Spleen (tissue), 7 donors: ENCODE measurements around the gene MYO3B.

Experiments used
- POLR2AphosphoS5 ChIP-seq, 3 donors: sonication (generic); formaldehyde crosslinking; IDR thresholded peaks; one replicate each; pipeline ENCODE4 v1.5.1; 2017; ENCODE audit warnings: antibody characterized with exemption in 3 of 3
- TF ChIP-seq, protein P1 (sequence below), 11 experiments: fragments of 200-600 bp in 7 of 11; fragments of 450-650 bp in 4 of 11; sonication (generic) in 4 of 11; IDR thresholded peaks in 8 of 11; conservative IDR thresholded peaks in 3 of 11; 1 replicate in 7 of 11; 2 replicates in 4 of 11; pipeline versions ENCODE4 v1.4.0 to v1.8.0; 2016 to 2021; ENCODE audit warnings: antibody characterized with exemption in 11 of 11, inconsistent platforms in 4 of 11, mild to moderate bottlenecking in 1 of 11
- donor health status: DM: no; HTN: no; CAD: no; lungs with moderate emphysema.
- donor health status: DM: no; HTN: no; CAD: no.
- donor health status: DM: no; HTN: no; CAD: no.

GRCh38 chr2:170446078-170446477, 268.1 kb downstream of the MYO3B start:
- TF ChIP-seq, protein P1, sequence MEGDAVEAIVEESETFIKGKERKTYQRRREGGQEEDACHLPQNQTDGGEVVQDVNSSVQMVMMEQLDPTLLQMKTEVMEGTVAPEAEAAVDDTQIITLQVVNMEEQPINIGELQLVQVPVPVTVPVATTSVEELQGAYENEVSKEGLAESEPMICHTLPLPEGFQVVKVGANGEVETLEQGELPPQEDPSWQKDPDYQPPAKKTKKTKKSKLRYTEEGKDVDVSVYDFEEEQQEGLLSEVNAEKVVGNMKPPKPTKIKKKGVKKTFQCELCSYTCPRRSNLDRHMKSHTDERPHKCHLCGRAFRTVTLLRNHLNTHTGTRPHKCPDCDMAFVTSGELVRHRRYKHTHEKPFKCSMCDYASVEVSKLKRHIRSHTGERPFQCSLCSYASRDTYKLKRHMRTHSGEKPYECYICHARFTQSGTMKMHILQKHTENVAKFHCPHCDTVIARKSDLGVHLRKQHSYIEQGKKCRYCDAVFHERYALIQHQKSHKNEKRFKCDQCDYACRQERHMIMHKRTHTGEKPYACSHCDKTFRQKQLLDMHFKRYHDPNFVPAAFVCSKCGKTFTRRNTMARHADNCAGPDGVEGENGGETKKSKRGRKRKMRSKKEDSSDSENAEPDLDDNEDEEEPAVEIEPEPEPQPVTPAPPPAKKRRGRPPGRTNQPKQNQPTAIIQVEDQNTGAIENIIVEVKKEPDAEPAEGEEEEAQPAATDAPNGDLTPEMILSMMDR (IDR thresholded peaks at IDR 0.05 in 8 of 11, conservative IDR thresholded peaks at IDR 0.05 in 3 of 11): no peak
- no peak for TF ChIP-seq POLR2AphosphoS5 (IDR thresholded peaks at IDR 0.05)
